GM21360 (cell line): ENCODE data around the gene PRKG2.
"Not testable (repeated sequence)": the region's sequence is repeated elsewhere in the genome, so short reads cannot be mapped to it uniquely, and the experiment has no call there.

ENCODE experiments used
- ATAC-seq: cut with Tn5 transposase; IDR thresholded peaks from one replicate; pipeline ENCODE4 v1.9.1; 2021; ENCODE audit warnings: mild to moderate bottlenecking, moderate library complexity; ENCODE audit not compliant: unreplicated experiment

The PRKG2 gene

DNA sequence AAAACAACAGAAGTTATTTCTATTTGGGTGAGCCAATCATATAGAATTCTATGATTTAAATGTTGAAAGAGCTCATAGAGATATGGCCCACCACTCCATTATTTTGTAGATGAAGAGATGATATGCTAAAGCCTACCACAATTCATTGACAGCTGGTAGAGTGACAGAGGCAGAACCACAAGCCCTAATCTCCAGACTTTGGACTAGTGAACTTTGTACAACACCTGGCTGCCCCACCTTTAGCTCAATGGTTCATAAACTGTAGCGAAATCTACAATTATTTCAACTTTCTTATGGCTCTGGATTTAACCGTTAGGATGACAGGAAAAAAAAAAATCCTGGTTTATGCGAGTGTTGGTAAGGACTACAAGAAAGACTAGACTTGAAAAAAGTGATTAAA lies 50.9 kb downstream of the PRKG2 start:
- no peak for ATAC-seq

DNA sequence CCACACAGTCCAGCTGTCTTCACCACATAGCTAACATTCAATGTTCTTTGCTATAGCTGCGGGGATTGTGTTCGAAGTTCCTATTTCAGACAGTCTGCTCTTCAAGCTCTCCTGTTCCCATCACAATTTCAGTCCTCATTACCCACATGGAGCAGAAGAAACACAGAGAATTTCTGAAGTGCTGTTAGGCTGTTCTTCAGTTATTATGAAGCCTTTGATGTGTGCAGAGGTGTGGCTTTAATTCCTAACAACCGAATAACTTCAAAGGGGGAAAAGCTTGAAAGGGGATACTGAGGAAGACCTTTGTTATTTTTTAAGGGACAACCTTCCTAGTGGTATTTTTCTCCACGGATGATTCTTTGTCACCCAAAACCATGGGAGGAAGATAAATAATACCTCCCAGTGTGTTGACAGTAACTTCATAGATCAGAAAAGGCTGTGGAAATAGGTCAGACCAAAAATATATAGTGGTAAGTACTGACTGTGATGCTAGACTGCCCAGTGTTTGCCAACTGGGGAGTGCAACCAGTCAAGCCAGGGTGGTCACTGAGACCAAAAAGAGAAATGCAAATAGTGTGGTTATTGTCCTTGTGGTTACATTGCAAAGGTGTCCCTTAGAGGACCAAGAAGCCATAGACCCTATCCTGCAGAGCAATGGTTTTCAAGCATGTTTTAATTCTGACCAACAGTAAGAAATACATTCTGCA lies 52.1 kb downstream of the PRKG2 start:
- no peak for ATAC-seq

DNA sequence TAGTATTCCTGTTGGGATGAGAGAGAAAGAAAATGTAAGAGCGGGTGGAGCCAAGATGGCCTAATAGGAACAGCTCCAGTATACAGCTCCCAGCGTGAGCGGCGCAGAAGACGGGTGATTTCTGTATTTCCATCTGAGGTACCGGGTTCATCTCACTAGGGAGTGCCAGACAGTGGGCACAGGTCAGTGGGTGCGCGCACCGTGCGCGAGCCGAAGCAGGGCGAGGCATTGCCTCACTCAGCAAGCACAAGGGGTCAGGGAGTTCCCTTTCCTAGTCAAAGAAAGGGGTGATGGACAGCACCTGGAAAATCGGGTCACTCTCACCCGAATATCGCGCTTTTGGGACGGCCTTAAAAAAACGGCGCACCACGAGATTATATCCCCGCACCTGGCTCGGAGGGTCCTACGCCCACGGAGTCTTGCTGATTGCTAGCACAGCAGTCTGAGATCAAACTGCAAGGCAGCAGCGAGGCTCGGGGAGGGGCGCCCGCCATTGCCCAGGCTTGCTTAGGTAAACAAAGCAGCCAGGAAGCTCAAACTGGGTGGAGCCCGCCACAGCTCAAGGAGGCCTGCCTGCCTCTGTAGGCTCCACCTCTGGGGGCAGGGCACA lies 61.2 kb downstream of the PRKG2 start:
- not testable (repeated sequence) for ATAC-seq

DNA sequence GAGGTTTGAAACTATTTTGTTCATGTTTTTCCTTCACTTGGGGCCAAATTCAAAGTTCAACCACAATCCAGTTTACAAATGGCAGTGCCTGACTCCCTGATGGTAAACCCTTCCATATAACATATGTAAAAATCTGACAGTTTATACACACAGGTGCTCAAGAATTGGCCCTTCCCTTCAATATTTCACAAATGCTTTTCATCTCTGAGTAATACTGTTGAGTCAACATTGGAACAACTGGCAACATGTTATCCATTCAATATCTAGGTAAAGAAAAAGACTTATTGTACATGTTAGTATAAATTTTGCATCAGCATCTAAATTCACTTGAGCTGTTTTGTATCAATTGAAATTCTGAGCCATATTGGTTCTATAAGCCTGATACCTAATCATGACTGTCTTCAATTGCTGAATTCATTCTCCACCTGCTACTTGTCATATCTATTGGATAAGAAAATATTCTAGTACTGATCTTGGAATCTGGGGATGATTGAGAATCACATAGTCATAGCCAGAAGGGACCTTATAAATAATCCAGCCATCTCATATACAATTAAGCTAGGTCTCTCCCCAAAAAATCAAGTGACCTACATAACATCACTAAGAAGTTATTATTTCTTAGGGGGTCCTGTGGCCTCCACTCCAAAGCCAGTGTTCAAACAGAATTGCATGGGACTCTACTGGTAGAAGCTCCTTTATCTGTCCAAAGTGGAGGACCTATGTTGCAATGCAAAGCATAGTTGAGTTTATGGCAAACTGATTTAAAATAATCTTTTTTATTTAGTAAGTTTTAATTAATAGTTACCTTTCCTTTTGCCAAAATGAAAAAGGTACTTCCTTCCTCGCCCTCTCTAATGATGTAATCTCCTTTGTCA lies 61.9 kb downstream of the PRKG2 start:
- no peak for ATAC-seq

DNA sequence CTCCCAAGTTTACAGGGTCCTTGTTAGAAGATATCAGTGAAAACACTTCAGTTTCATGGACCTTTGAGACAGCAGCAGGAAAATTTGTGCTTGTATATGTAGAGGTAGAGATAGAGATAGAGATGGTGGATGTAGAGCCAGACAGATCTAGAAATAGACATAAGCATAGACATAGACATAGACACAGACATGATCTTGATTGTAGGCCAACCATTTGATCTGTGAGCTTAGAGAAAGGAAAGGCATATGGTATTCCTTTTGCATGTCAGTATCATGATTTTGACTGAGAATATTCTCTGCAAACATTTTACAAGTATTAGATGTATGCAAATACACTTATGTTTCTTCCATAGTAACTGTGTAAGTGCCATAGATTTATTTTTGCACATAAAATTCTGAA lies 65.0 kb downstream of the PRKG2 start:
- ATAC-seq: no peak

DNA sequence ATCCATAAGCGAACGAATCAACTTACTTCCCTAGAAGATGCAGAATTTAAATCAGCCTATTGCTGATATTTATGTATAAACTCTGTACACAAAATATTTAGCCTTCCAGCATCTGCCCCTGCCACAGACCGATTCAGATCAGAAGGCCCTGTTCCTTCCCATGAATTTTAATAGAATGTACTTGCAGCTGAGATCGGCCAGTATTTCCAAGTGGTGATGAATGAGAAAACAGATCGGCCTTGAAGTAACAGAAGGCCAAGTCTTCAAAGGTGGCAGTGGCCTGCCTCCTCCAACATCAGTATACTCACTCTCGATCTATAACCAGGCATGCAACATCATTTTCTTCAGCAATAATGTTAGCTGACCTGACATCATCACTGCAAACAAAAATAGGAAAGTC lies 66.4 kb downstream of the PRKG2 start:
- ATAC-seq: no peak

DNA sequence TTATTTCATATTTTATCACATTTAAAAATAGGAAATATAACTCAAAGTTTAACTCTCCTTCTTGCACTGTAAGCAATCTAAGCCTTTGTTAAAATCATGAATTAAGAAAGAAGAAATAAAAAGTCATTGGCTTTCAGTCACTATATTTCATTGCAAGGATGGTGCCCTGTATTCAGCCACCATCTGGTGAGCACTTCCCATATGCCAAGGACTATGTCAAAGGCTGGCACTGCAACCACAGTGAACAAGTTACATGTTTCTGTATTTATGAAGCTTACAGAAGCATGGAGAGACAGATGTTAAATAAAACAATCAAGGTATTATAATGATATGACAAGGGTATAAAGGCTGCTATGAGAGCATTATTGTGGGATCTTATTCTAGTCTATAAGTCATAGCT lies 68.6 kb downstream of the PRKG2 start:
- ATAC-seq: no peak

DNA sequence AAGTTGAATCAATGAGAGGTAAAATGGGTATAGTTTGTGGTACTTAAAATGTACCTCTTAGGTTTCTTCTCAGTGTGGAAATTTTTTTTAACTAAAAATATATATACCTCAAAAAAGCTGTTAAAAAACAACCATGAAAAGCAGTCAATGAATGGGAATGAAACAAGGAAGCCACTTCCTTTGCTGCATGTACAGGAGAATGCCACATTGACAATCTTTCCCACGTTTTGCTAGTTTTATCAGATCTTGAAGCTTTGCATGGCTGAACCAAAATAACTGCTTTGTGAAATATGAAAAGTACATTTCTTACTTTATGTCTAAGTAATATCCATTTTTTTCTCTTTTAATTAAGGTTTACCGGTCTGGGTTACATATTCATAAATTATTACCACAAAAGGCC lies 71.8 kb downstream of the PRKG2 start:
- no peak for ATAC-seq

DNA sequence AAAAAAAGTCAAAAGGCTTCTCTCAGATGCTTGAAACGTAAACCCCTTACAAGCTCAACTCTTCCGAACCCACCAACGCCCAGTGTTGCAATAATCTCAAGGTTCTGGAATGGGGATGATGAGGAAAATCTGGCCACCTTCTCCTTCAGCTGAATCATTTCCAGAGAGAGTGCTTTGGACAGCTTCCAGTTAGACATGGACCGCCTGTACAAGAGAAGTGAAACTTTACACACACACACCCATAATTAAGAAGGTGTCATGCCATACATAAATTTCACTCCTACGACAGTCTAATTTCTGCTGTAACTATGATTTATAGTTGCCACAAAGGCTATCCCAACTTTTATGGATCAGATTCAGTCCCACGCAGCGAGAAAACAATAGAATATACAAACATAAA lies 72.3 kb downstream of the PRKG2 start:
- ATAC-seq: no peak

DNA sequence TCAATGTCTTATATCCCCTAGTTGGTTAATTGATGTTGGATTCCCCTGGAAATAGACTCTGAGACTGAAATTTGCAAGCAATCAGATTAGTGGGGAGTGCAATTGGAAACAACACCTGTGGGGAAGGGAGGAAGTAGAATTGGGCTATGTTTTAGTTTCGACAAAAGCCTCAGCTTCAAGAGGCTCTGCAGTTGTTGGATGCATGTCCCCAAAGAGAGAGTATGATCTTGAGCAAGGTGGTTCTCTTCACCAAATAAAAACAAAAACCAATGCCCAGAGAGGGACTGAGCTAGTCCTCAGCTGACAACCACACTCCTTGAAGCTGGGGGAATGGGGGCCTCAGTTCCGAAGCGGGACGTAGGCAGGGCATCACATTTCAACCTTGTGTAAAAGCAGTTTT lies 77.1 kb downstream of the PRKG2 start:
- ATAC-seq: no peak

DNA sequence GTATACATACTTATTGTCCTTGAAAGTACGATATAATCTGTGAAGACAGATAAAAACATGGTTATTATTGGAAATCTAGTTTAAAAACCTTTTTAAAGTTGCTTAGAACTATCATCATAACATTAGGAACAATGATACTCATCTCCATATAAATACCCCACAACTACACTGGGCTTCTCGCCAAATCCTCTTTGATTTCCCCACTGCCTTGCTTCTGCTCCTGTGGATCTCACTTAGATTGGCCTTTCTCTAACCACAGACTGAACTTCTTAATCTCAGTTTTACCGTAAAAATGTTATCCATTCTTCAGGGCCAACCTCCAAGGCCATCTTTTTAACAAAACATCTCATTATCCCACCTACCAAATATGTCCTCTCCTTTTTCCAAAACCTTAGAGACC lies 77.6 kb downstream of the PRKG2 start:
- ATAC-seq: no peak

DNA sequence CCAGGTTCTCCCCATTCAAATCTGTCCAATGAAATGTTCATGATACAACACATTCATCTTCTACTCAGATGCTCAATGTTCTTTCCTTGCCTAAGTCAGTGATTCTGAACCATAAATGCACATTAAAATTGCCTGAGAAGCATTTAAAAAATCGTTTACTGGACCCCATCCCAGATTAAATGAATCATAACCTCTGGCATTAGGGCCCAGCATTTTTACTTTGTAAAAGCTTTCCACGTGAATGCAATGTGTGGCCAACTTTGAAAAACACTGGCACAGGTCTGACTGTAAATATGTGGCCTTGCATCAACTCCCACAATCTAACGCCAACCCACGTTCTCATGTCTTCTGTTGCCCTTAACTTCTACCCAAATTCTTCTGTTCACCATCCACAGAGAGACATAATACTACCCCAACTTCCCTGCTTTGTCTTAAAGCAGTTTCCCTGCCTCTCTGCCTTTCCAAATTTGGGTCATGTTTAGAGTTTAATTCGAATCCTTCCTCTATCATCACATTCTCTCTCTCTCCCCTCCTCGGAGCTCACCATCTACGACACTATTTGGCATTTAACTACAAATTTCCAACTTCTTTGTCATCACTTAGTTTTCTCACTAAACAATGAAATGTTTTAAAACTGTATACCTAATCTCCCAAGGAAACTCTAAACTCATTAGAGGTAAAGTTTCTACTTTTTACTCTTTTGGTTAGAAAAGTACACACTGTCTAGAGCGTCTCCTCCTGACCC lies 78.7 kb downstream of the PRKG2 start:
- no peak for ATAC-seq

DNA sequence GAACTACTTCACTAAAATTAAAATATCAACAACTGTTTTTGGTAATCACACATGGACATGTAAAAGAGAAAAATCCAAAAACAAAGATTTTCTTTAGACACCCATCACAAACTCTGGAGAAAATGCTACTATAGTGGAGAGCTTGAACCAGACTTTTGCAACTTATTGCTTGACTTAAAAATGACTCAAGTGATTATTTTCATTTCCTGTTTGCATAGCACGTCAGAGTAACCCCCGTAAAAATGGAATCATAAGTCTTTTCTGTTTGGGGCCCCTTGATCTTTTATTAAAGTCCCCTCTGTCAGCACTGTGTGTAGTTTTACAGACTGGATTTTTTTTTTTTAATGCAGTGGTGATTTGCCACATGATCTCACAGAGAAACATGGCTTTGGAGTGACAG lies 79.5 kb downstream of the PRKG2 start:
- ATAC-seq: no peak

DNA sequence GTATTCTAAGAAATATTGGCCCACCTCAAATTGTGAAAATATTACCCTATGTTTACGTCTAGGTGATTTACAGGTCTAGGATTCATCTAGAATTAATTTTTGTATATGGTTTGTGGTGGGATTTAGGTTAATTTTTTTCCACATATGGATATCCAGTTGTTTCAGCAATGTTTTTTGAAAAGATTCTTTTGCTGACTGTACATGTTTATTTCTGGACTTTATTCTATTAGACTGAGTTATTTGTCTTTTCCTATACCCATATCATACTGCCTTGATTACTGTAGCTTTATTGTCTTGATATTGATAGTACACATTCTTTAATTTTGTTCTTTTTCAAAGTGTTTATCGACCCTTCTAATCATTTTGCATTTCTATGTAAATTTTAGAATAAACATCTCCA lies 83.5 kb downstream of the PRKG2 start:
- no peak for ATAC-seq

DNA sequence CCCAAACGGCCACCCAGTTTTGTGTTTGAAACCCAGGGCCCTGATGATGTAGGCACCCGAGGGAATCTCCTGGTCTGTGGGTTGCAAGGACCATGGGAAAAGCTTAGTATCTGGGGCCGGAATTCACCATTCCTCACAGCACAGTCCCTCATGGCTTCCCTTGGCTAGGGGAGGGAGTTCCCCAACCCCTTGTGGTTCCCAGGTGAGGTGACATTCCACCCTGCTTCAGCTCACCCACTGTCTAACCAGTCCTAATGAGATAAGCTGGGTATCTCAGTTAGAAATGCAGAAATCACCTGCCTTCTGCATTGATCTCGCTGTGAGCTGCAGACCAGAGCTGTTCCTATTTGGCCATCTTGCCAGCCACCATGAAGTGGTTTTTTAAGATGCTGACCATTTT lies 84.0 kb downstream of the PRKG2 start:
- no peak for ATAC-seq

DNA sequence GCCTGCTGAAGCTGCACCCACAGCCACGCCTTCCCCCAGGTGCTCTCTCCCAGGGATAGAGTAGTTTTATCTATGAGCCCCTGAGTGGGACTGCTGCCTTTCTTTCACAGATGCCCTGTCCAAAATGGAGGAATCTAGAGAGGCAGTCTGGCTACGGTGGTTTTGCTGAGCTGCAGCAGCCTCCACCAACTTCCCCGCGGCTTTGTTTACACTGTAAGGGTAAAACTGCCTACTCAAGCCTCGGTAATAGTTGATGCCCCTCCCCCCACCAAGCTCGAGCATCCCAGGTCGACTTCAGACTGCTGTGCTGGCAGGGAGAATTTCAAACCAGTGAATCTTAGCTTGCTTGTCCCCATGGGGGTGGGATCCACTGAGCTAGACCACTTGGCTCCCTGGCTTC lies 84.5 kb downstream of the PRKG2 start:
- no peak for ATAC-seq

DNA sequence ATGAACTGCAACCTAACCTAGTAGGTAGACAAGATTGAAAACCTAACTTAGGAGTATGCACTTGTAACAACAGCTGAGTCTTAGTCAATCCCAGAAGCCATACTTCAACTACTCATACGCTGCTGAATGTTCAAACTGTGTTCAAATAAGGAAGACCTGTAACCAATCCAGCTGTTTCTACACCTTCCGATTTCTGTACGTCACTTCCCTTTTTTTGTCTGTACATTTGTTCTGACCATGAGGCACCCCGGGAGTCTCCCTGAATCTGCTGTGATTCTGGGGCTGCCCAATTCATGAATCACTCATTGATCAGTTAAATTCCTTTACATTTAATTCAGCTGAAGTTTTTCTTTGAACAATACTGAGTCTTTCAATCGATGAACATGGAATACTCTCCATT lies 95.0 kb downstream of the PRKG2 start:
- no peak for ATAC-seq

DNA sequence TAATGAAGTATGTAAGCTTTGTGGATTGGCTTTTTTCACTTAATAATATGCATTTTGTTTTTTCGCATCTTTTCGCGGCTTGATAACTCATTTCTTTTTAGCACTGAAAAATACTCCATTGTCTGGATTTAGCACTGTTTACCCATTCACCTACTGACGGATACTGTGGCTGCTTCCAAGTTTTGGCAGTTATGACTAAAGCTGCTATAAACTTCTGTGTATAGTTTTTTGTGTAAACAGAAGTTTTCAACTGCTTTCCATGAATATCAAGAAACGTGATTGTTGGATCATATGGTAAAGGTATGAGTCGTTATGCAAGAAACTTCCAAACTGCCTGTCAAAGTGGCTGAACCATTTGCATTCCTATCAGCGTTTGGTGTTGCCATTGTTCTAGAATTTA lies 96.9 kb downstream of the PRKG2 start:
- no peak for ATAC-seq

DNA sequence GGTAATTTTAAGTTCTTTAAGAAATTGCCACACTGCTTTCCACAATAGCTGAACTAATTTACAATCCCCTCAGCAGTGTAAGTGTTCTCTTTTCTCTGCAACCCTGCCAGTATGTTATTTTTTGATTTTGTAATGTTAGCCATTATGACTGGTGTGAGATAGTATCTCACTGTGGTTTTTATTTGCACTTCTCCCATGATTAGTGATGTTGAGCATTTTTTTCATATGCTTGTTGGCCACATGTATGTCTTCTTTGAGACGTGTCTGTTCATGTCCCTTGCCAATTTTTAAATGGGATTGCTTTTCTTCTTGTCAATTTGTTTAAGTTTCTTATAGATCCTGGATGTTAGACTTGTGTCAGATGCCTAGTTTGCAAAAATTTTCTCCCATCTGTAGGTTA lies 98.5 kb downstream of the PRKG2 start:
- ATAC-seq: no peak

DNA sequence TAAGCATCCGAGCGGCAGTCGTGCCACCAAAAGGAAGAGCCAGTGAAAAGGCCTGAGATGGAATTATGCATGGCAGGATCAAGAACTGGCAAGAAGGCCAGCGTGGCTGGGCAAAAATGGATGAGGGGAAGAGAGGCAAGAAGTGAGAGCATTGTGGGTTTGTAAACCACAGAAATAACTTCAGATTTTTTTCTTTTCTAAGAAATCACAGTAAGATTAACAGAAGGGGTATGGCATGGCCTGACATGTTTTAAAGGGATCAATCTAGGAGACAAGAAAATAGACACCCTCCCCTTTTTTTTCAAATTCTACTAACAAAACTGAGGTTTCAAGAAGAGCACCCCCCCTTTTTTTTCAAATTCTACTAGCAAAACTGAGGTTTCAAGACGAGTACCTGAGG lies 102.0 kb downstream of the PRKG2 start:
- ATAC-seq: no peak

DNA sequence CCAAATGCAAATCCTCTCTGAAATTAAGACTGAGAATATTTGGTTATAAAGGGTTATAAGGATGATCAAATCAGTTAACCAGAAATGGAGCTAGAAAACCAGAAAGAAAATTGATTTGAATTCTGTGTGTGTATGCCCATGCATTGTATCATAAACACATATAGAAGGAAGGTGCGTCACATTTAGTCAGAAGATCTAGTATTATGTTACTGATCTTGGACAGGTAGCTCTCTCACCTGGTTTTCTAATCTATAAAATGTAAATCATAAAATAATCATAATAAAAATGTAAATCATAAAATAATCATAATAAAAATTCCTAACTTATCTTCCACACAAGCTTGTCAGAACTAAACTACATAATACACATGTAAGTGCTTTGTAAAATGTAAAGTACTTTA lies 105.7 kb downstream of the PRKG2 start:
- ATAC-seq: no peak
